Measurements from ENCODE around the gene FIG4.

GRCh38 chr6:109861946-109862345 is 170.8 kb downstream of the FIG4 start:
- TF ChIP-seq CTCF (IDR thresholded peaks at IDR 0.05; ENCODE audit: poor library complexity), result no peak
- TF ChIP-seq EZH2 (IDR thresholded peaks at IDR 0.05; ENCODE audit: borderline replicate concordance), result no peak
- no peak for TF ChIP-seq EZH2phosphoT487 (IDR thresholded peaks at IDR 0.05; ENCODE audit: low read depth, severe bottlenecking, unreplicated experiment)
